Measurements from ENCODE around the gene ATPAF1. TPM values are rescaled to one million over a fixed set of nuclear protein-coding genes. Genes with fewer than 3 reads are reported as not detected.
A peak's percentile ranks its signal among the peaks of the same experiment; 100 is the strongest.

ATPAF1 gene
- total and polyA plus RNA-seq, 8 donors = 32.6 to 88.8 (median 39.3) TPM

DNA sequence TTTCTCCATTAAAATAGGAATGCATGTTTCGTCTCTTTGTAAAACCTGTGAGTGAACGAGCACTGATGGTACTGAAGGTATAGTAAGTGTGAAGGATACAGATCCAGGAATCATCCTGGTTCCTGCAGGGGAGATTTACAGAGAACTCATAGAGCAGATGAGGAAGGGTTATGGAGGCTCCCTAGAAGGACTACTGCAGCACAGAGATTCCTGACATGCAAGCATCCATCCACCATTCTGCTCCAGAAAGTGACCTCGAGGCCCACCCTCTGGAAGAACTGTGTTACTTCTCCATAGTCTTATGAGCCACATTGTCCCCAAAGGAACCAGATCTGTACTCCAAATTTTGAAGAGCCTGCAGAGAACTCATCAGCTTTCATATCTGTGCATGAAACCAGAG, 78.6 kb downstream of the ATPAF1 start:
- H3K27me3 ChIP-seq = no peaks in the 10 kb centered on the region

DNA sequence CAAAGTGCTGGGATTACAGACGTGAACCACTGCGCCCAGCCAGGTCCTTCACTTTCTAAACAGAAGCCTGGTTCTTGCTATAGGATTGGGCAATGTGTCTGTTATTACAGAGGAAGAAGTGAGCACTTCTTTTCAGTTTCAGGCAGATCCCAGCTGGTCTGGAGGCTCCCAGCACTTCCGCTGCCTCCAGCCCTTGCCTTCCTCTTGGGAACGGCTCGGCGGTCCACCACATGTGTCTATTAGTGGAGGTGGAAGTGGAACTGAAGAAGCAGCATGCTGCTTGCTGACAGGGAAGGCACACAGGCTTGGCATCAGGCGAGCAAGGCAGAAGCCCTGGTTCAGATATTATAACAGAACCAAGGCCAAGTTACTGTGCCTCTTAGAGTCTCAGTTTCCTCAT, 81.1 kb downstream of the ATPAF1 start:
- Histone ChIP-seq H3K27me3 (no peaks in the 10 kb centered on the region), H3K36me3 (peaks cover 39 to 93% (median 88%) of the 10 kb centered on the region in 4 donors), H3K27ac (peak overlapping the region in 1 of 5 donors; percentile 3), H3K9me3 (no peaks in the 10 kb centered on the region), H3K4me3 (no peak overlapping the region), H3K4me1 (peaks cover 0 to 14% (median 0%) of the 10 kb centered on the region in 4 donors)
- intact Hi-C loops (cut with DNase I; ENCODE audit: low total_unique reads) = no loop called here
- TF ChIP-seq POLR2AphosphoS5 (IDR thresholded peaks at IDR 0.05) (no peak), POLR2A (IDR thresholded peaks at IDR 0.05) (no peak)
- TF ChIP-seq, protein P1, sequence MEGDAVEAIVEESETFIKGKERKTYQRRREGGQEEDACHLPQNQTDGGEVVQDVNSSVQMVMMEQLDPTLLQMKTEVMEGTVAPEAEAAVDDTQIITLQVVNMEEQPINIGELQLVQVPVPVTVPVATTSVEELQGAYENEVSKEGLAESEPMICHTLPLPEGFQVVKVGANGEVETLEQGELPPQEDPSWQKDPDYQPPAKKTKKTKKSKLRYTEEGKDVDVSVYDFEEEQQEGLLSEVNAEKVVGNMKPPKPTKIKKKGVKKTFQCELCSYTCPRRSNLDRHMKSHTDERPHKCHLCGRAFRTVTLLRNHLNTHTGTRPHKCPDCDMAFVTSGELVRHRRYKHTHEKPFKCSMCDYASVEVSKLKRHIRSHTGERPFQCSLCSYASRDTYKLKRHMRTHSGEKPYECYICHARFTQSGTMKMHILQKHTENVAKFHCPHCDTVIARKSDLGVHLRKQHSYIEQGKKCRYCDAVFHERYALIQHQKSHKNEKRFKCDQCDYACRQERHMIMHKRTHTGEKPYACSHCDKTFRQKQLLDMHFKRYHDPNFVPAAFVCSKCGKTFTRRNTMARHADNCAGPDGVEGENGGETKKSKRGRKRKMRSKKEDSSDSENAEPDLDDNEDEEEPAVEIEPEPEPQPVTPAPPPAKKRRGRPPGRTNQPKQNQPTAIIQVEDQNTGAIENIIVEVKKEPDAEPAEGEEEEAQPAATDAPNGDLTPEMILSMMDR (IDR thresholded peaks at IDR 0.05) = no peak
- WGBS, 5 donors = 73 to 95% (median 90%) methylated on average over 7 of the region's 7 CpGs
- peak in 1 of 2 donors; percentile 32 for DNase-seq

More for the DNA sequence above, 78.6 kb downstream of the ATPAF1 start:
- intact Hi-C loops (cut with DNase I; ENCODE audit: low total_unique reads) = no loop called here
- Histone ChIP-seq H3K9me3 (no peaks in the 10 kb centered on the region), H3K4me1 (peaks cover 0 to 7% (median 0%) of the 10 kb centered on the region in 4 donors), H3K4me3 (no peak overlapping the region), H3K36me3 (peaks cover 38 to 90% (median 87%) of the 10 kb centered on the region in 4 donors), H3K27ac (no peak overlapping the region)
- 92 to 95% (median 94%) methylated on average over 3 of the region's 3 CpGs for WGBS, 5 donors
- DNase-seq = no peak
- TF ChIP-seq EP300 (IDR thresholded peaks at IDR 0.05) (no peak), POLR2AphosphoS5 (IDR thresholded peaks at IDR 0.05) (no peak), POLR2A (IDR thresholded peaks at IDR 0.05) (no peak)
- TF ChIP-seq, protein P1 (IDR thresholded peaks at IDR 0.05) = no peak

DNA sequence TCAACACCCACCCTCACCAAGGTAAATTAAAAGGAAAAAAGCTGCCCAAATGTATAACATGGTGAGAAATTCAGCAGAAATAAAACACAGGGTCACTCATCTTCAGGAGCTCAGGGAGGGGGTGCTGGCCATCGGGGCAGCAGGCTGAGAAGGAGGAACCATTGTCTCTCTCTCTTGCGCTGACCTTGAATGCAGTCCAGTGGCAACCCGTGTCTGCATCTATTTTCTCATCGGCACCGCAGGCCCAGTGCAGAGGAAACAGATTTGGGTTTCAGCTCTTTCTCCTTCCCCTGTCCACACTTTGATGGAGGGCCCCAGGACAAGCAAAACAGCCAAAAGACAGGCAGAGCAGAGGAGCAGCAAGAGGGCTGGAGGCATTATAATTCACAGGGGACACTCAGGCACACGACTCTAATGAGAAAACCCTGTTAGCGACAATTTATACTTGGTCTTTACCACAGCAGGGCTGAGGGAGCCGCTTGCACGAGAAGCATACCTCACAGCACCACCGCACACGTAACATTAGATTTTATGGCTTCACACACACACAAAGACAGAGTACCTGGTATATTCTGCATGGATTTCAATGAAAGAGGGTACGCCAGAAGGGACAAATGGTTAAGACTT, 82.7 kb downstream of the ATPAF1 start:
- Histone ChIP-seq H3K4me3 (no peak overlapping the region), H3K4me1 (peaks cover 0 to 20% (median 0%) of the 10 kb centered on the region in 4 donors), H3K9me3 (no peaks in the 10 kb centered on the region), H3K27me3 (no peaks in the 10 kb centered on the region), H3K27ac (no peak overlapping the region), H3K36me3 (peaks cover 33 to 93% (median 86%) of the 10 kb centered on the region in 4 donors)
- intact Hi-C loops (cut with DNase I; ENCODE audit: low total_unique reads) = no loop called here
- TF ChIP-seq POLR2AphosphoS5 (IDR thresholded peaks at IDR 0.05) (no peak), POLR2A (IDR thresholded peaks at IDR 0.05) (no peak), EP300 (IDR thresholded peaks at IDR 0.05) (no peak)
- TF ChIP-seq, protein P1 (IDR thresholded peaks at IDR 0.05) = no peak
- 85 to 91% (median 88%) methylated on average over 12 of the region's 12 CpGs for WGBS, 5 donors
- no peak for DNase-seq

DNA sequence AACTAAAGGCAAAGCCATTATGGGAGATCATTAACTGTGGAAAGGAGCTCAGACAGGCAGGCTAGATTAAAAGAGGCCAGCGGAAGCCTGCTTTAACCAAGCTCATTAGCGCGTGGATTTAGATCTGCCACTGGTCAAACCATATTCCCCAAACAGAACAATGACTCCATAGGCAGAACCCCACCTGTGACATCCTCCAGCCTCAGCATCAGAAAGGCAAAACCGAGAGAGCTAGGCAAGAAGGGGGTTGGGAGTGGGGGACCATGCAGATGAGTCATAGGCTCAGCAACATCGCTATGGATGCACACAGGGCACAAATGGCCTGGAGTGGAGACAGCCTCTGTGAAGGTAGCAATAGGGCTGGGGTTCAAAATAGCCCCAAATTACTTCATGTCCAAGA, 84.7 kb downstream of the ATPAF1 start:
- Histone ChIP-seq H3K9me3 (no peaks in the 10 kb centered on the region), H3K4me3 (no peak overlapping the region), H3K27ac (peak overlapping the region in 2 of 5 donors; percentile 75 to 79), H3K36me3 (peaks cover 40 to 94% (median 88%) of the 10 kb centered on the region in 4 donors), H3K27me3 (no peaks in the 10 kb centered on the region), H3K4me1 (peaks cover 0 to 20% (median 0%) of the 10 kb centered on the region in 4 donors)
- intact Hi-C loops (cut with DNase I; ENCODE audit: low total_unique reads) = no loop called here
- 86 to 91% (median 89%) methylated on average over 5 of the region's 5 CpGs for WGBS, 5 donors
- DNase-seq = no peak
- TF ChIP-seq EP300 (IDR thresholded peaks at IDR 0.05) = no peak
- TF ChIP-seq, protein P1 (IDR thresholded peaks at IDR 0.05) = no peak
- no peak for TF ChIP-seq POLR2AphosphoS5 (IDR thresholded peaks at IDR 0.05)
- no peak for TF ChIP-seq POLR2A (IDR thresholded peaks at IDR 0.05)

All from stomach (tissue), 9 donors.